KMS-11 (cell line): Measurements from ENCODE around the gene PATE3.

Experiments
- H2AFZ ChIP-seq: fragments of 200-600 bp; sonication (generic); 2 replicates; pipeline ENCODE4 v1.6.1; 2016; ENCODE audit warnings: antibody characterized with exemption, mixed run types, low read depth
- H3K27ac ChIP-seq: fragments of 200-600 bp; sonication (generic); 2 replicates; pipeline ENCODE4 v1.6.1; 2016; ENCODE audit warnings: mild to moderate bottlenecking, mixed run types
- H3K27me3 ChIP-seq: fragments of 200-600 bp; sonication (generic); 2 replicates; pipeline ENCODE4 v1.6.1; 2017; ENCODE audit warnings: mild to moderate bottlenecking, low read depth, mixed run types, moderate library complexity; ENCODE audit not compliant: insufficient read depth
- H3K36me3 ChIP-seq: fragments of 200-600 bp; sonication (generic); 2 replicates; pipeline ENCODE4 v1.6.1; 2017; ENCODE audit warnings: mild to moderate bottlenecking, mixed run types; ENCODE audit not compliant: insufficient read depth
- H3K4me1 ChIP-seq: fragments of 200-600 bp; sonication (generic); 2 replicates; pipeline ENCODE4 v1.6.1; 2016; ENCODE audit warnings: mild to moderate bottlenecking, low read depth, mixed run types; ENCODE audit not compliant: poor library complexity, severe bottlenecking
- H3K4me2 ChIP-seq: fragments of 200-600 bp; sonication (generic); 2 replicates; pipeline ENCODE4 v1.7.0; 2016; ENCODE audit warnings: mild to moderate bottlenecking, mixed run types
- H3K4me3 ChIP-seq: fragments of 200-600 bp; sonication (generic); IDR thresholded peaks from 2 replicates; pipeline ENCODE4 v1.6.1; 2017; ENCODE audit warnings: low read depth, low read length, mixed read lengths; ENCODE audit not compliant: insufficient read depth
- H3K79me2 ChIP-seq: fragments of 200-600 bp; sonication (generic); 2 replicates; pipeline ENCODE4 v1.6.1; 2016; ENCODE audit warnings: low read depth, mixed run types; ENCODE audit not compliant: insufficient read depth
- H3K9ac ChIP-seq: fragments of 200-600 bp; sonication (generic); 2 replicates; pipeline ENCODE4 v1.6.1; 2016; ENCODE audit warnings: mild to moderate bottlenecking, mixed run types
- H4K20me1 ChIP-seq: fragments of 200-600 bp; sonication (generic); 2 replicates; pipeline ENCODE4 v1.6.1; 2016; ENCODE audit warnings: mild to moderate bottlenecking, mixed run types; ENCODE audit not compliant: insufficient read depth
- TF ChIP-seq, protein P1 (sequence below): fragments of 200-600 bp; sonication (generic); conservative IDR thresholded peaks from 2 replicates; pipeline ENCODE4 v1.6.1; 2017; ENCODE audit warnings: low read depth, mild to moderate bottlenecking, antibody characterized with exemption, low read length, moderate library complexity, mixed read lengths

Gene PATE3, protein sequence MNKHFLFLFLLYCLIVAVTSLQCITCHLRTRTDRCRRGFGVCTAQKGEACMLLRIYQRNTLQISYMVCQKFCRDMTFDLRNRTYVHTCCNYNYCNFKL

DNA sequence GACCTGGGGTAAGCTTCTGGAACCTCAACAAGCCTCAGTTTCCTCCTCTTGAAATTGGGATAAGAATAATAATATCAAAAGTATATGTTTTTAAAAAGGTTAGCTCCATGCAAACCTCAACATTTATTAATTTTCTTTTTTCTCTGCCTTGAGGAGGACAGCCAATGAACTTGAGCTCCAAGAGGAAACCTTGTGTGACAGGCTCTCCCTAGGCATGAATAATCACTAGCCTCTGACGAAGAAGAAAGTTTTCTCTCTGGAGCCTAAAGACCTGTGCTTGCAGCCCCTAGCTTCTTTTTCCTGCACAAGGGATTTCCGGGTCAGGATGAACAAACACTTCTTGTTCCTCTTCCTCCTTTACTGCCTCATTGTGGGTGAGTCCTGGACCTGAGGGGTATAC is at the start of gene PATE3:
TSS of gene PATE3 (plus strand) at position 301 of the 400 bp plus-strand sequence. CDS start at position 326, 25 bp downstream.
- Histone ChIP-seq H4K20me1 (no peaks in the 10 kb centered on the region), H3K9ac (no peak within 1 kb of the TSS), H3K36me3 (no peaks in the 10 kb centered on the region), H3K4me1 (no peaks in the 10 kb centered on the region), H3K4me3 (no peak within 1 kb of the TSS), H3K27me3 (no peaks in the 10 kb centered on the region), H3K4me2 (no peak within 1 kb of the TSS), H2AFZ (no peak within 1 kb of the TSS), H3K27ac (no peak within 1 kb of the TSS), H3K79me2 (no peaks in the 10 kb centered on the region)
- TF ChIP-seq, protein P1, sequence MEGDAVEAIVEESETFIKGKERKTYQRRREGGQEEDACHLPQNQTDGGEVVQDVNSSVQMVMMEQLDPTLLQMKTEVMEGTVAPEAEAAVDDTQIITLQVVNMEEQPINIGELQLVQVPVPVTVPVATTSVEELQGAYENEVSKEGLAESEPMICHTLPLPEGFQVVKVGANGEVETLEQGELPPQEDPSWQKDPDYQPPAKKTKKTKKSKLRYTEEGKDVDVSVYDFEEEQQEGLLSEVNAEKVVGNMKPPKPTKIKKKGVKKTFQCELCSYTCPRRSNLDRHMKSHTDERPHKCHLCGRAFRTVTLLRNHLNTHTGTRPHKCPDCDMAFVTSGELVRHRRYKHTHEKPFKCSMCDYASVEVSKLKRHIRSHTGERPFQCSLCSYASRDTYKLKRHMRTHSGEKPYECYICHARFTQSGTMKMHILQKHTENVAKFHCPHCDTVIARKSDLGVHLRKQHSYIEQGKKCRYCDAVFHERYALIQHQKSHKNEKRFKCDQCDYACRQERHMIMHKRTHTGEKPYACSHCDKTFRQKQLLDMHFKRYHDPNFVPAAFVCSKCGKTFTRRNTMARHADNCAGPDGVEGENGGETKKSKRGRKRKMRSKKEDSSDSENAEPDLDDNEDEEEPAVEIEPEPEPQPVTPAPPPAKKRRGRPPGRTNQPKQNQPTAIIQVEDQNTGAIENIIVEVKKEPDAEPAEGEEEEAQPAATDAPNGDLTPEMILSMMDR: no peak

DNA sequence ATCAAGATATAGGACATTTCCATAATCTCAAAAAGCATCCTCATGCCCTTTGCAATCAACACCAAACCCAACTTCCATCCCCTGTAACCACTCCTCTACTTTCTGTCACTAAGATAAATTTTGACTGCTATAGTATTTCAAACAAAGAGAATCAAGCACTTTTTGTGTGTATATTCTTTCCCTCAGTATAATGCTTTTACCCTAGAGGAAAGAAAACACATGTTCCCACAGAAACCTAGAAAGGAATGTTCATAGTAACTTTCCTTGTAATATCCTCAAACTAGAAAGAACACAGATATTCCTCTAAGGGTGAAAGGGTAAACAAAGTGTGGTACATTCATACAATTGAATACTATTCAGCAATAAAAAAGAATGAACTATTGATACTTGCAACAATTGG is 47.3 kb upstream of the PATE3 start:
- Histone ChIP-seq H3K9ac (no peak overlapping the region), H3K79me2 (no peaks in the 10 kb centered on the region; the same call in 1 of the 2 replicates), H3K4me3 (no peak overlapping the region), H3K4me2 (no peak overlapping the region), H3K4me1 (no peaks in the 10 kb centered on the region), H3K36me3 (no peaks in the 10 kb centered on the region), H3K27ac (no peak overlapping the region), H4K20me1 (no peaks in the 10 kb centered on the region), H3K27me3 (no peaks in the 10 kb centered on the region), H2AFZ (no peak overlapping the region)
- TF ChIP-seq, protein P1: no peak

DNA sequence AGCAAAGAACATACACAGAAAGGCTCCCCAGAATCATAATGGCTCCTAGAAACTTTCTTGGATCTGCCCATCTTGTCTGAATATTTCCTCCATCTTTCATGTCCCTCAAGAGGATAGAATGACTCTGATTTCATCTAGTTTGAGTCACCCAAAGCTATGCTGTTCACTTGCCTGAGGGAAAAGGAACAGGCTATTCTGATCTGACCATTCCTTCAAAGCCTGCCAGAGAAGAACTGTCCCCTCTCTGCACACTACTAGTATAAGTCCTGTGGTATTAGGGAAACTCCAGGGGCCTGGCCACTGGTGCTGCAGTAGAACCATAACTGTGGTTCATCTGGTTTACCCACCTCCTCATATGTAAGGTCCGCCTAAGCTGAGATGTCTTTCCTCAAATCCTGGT is 44.2 kb upstream of the PATE3 start:
- H2AFZ ChIP-seq: no peak overlapping the region
- TF ChIP-seq, protein P1: no peak
- H3K9ac ChIP-seq: no peak overlapping the region
- no peaks in the 10 kb centered on the region for H4K20me1 ChIP-seq
- H3K4me2 ChIP-seq: no peak overlapping the region
- no peaks in the 10 kb centered on the region for H3K79me2 ChIP-seq
- no peaks in the 10 kb centered on the region for H3K4me1 ChIP-seq
- no peak overlapping the region for H3K4me3 ChIP-seq
- H3K27me3 ChIP-seq: no peaks in the 10 kb centered on the region
- H3K27ac ChIP-seq: no peak overlapping the region
- H3K36me3 ChIP-seq: no peaks in the 10 kb centered on the region

DNA sequence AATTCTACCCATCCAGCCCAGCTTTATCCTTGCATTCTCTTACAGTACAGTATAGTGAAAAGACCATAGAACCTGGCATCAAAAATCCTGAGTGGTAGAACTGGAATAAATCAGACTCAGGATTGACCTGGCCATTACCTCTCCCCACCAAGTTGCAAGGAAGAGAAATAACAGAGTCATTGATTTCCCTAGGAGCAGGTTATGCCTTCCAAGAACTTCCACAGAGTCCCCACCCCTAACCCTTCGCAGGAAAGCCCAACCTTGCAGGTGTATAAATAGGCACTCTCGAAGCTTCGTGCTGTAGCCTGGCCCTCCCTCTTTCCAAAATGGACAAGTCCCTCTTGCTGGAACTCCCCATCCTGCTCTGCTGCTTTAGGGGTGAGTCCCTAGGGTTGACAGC is 41.9 kb upstream of the PATE3 start, which contains the start of gene PATE1:
TSS of gene PATE1 (plus strand) at position 301 of the 400 bp plus-strand sequence. CDS start at position 327, 26 bp downstream.
- no peak within 1 kb of the TSS for H3K4me3 ChIP-seq
- no peaks in the 10 kb centered on the region for H3K27me3 ChIP-seq
- no peaks in the 10 kb centered on the region for H3K4me1 ChIP-seq
- H3K9ac ChIP-seq: no peak within 1 kb of the TSS
- no peak within 1 kb of the TSS for H2AFZ ChIP-seq
- TF ChIP-seq, protein P1: no peak
- no peaks in the 10 kb centered on the region for H3K36me3 ChIP-seq
- no peaks in the 10 kb centered on the region for H3K79me2 ChIP-seq
- H4K20me1 ChIP-seq: no peaks in the 10 kb centered on the region
- no peak within 1 kb of the TSS for H3K27ac ChIP-seq
- H3K4me2 ChIP-seq: no peak within 1 kb of the TSS
